ENCODE measurements around the gene AKR7A2.

AKR7A2 gene

DNA sequence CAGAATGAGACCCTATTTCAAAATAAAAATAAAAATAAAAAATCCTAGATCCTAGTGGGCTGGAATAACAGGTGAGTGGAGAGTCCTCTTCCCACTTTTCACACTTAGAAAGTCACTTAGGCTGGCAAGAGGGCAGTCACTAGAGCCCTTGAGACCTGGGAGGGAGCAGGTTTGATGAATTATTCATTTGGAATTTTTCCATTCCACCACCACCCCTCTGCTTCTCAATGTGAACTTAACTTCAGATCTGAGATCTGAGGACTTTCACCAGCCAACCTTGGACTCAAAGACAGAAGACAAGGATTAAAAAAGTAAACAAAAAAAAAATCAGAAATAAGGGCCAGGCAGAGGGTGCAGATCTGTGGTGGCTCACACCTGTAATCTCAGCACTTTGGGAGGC lies 39.9 kb downstream of the AKR7A2 start:
- no peak for TF ChIP-seq POLR2AphosphoS5 (IDR thresholded peaks at IDR 0.05; ENCODE audit: low read depth, low read length)
- TF ChIP-seq, protein P1, sequence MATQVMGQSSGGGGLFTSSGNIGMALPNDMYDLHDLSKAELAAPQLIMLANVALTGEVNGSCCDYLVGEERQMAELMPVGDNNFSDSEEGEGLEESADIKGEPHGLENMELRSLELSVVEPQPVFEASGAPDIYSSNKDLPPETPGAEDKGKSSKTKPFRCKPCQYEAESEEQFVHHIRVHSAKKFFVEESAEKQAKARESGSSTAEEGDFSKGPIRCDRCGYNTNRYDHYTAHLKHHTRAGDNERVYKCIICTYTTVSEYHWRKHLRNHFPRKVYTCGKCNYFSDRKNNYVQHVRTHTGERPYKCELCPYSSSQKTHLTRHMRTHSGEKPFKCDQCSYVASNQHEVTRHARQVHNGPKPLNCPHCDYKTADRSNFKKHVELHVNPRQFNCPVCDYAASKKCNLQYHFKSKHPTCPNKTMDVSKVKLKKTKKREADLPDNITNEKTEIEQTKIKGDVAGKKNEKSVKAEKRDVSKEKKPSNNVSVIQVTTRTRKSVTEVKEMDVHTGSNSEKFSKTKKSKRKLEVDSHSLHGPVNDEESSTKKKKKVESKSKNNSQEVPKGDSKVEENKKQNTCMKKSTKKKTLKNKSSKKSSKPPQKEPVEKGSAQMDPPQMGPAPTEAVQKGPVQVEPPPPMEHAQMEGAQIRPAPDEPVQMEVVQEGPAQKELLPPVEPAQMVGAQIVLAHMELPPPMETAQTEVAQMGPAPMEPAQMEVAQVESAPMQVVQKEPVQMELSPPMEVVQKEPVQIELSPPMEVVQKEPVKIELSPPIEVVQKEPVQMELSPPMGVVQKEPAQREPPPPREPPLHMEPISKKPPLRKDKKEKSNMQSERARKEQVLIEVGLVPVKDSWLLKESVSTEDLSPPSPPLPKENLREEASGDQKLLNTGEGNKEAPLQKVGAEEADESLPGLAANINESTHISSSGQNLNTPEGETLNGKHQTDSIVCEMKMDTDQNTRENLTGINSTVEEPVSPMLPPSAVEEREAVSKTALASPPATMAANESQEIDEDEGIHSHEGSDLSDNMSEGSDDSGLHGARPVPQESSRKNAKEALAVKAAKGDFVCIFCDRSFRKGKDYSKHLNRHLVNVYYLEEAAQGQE (IDR thresholded peaks at IDR 0.05; ENCODE audit: insufficient read depth in 1 of 2, low read depth in 2 of 2, low read length in 2 of 2): no peak
- TF ChIP-seq FOXP2 (optimal IDR thresholded peaks at IDR 0.05; ENCODE audit: borderline replicate concordance, extremely low read depth, extremely low read length, insufficient read depth): no peak
- no peak for TF ChIP-seq SIN3A (IDR thresholded peaks at IDR 0.05; ENCODE audit: borderline replicate concordance, insufficient read depth, low read length)
- no peak for TF ChIP-seq TAF1 (IDR thresholded peaks at IDR 0.05; ENCODE audit: borderline replicate concordance, insufficient read depth, low read length)

DNA sequence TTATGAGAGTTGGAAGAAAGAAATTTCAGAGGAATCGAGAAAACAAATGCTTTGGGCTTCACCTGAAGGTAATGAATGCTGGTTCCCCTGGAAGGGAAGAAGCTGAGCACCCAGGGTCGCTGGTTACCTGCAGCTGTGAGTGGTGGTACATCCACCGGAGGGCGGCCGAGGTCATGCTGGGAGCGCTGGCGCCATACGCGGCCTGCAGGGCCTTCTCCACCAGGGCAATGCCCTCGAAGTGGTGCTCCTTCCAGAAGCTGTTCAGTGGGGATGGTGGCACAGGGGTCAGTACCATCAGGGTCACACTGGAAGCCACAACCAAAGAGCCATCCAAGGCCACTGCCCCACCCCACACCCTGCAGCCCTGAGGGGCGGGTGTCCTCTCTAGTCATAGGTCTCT lies 43.5 kb downstream of the AKR7A2 start:
- TF ChIP-seq, protein P1 (IDR thresholded peaks at IDR 0.05; ENCODE audit: insufficient read depth in 1 of 2, low read depth in 2 of 2, low read length in 2 of 2): no peak
- TF ChIP-seq POLR2AphosphoS5 (IDR thresholded peaks at IDR 0.05; ENCODE audit: low read depth, low read length) (no peak), SIN3A (IDR thresholded peaks at IDR 0.05; ENCODE audit: borderline replicate concordance, insufficient read depth, low read length) (no peak), TAF1 (IDR thresholded peaks at IDR 0.05; ENCODE audit: borderline replicate concordance, insufficient read depth, low read length) (no peak), FOXP2 (optimal IDR thresholded peaks at IDR 0.05; ENCODE audit: borderline replicate concordance, extremely low read depth, extremely low read length, insufficient read depth) (no peak)

DNA sequence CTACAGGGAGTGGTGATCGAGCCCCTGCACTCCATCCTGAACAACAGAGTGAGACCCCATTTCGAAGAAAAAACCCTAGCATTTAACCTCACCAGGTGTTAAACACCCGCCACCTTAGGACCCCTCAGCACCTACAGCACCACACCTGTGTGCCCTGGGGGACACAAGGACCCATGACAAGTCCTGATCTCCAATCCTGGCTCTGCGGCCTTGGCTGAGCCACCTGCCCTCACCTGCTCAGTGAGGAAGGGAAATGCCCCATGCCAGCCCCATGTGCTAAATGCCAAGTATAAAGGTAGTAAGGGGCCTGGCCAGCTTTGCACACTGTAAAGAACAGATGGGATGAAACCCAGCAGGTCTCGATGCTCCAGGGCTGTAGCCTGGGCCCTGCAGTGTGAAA lies 49.2 kb downstream of the AKR7A2 start:
- TF ChIP-seq FOXP2 (optimal IDR thresholded peaks at IDR 0.05; ENCODE audit: borderline replicate concordance, extremely low read depth, extremely low read length, insufficient read depth): no peak
- TF ChIP-seq TAF1 (IDR thresholded peaks at IDR 0.05; ENCODE audit: borderline replicate concordance, insufficient read depth, low read length): no peak
- no peak for TF ChIP-seq POLR2AphosphoS5 (IDR thresholded peaks at IDR 0.05; ENCODE audit: low read depth, low read length)
- TF ChIP-seq, protein P1 (IDR thresholded peaks at IDR 0.05; ENCODE audit: insufficient read depth in 1 of 2, low read depth in 2 of 2, low read length in 2 of 2): no peak
- no peak for TF ChIP-seq SIN3A (IDR thresholded peaks at IDR 0.05; ENCODE audit: borderline replicate concordance, insufficient read depth, low read length)

DNA sequence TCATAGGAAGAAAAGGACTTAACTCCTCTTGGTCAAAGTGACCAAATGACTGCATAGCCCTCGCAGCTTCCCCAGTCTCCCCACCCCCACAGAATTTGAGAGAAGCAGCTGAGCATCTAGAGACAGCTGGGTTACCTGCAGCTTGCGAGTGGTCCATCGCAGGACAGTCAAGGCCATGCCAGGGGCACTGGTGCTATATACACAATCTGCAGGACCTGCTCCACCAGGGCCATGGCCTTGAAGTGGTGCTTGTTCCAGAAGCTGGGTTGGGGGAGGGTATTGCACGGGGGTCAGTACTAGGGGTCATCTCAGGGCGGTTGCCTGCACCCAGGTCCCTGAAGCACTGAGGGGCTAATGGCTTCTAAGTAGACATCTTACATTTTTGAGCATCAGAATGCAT lies 49.9 kb downstream of the AKR7A2 start:
- TF ChIP-seq, protein P1 (IDR thresholded peaks at IDR 0.05; ENCODE audit: insufficient read depth in 1 of 2, low read depth in 2 of 2, low read length in 2 of 2): no peak
